GM12891 (cell line): ENCODE results near the gene BMPR1A.

ENCODE experiments used
- POLR2A ChIP-seq: IDR thresholded peaks from 2 replicates; pipeline ENCODE4 v1.6.1; 2011; ENCODE audit warnings: low read depth, low read length, control low read depth
- POLR2AphosphoS5 ChIP-seq: IDR thresholded peaks from 2 replicates; pipeline ENCODE4 v1.6.1; 2011; ENCODE audit warnings: low read depth, low read length, control low read depth
- TAF1 ChIP-seq: IDR thresholded peaks from 2 replicates; pipeline ENCODE4 v1.6.1; 2011; ENCODE audit warnings: low read depth, low read length, control low read depth

GRCh38 chr10:86963341-86963919 is 207.0 kb downstream of the BMPR1A start:
- TF ChIP-seq TAF1 = no peak
- TF ChIP-seq POLR2A = no peak
- TF ChIP-seq POLR2AphosphoS5 = no peak
